SU-DHL-6 (cell line): ENCODE results near the gene CYB5R3.

Source experiments
- H2AFZ ChIP-seq: fragments of 200-600 bp; sonication (generic); 2 replicates; pipeline ENCODE4 v1.6.1; 2014; ENCODE audit warnings: low read depth, mild to moderate bottlenecking, moderate library complexity, mixed read lengths, antibody characterized with exemption, low read length; ENCODE audit not compliant: severe bottlenecking
- H3F3A ChIP-seq: fragments of 200-600 bp; shearing (Covaris generic); 2 replicates; pipeline ENCODE4 v1.6.0; 2016; ENCODE audit warnings: antibody characterized with exemption, mild to moderate bottlenecking; ENCODE audit not compliant: insufficient read depth
- H3K27ac ChIP-seq: fragments of 200-600 bp; sonication (generic); 2 replicates; pipeline ENCODE4 v1.5.1; 2016; ENCODE audit warnings: low read depth, mild to moderate bottlenecking, low read length, moderate library complexity, mixed read lengths
- H3K27me3 ChIP-seq: fragments of 200-600 bp; sonication (generic), shearing (Covaris generic); 2 replicates; pipeline ENCODE4 v1.6.0; 2014; ENCODE audit warnings: mild to moderate bottlenecking, low read length
- H3K36me3 ChIP-seq: fragments of 200-600 bp; sonication (generic); 2 replicates; pipeline ENCODE4 v1.6.1; 2014; ENCODE audit warnings: mild to moderate bottlenecking, low read length, mixed read lengths
- H3K4me2 ChIP-seq: fragments of 300-600, 200-600 bp; shearing (Covaris generic), sonication (generic); 2 replicates; pipeline ENCODE4 v1.6.0; 2014; ENCODE audit warnings: low read length, low read depth, mild to moderate bottlenecking; ENCODE audit not compliant: poor library complexity, severe bottlenecking
- H3K4me3 ChIP-seq: fragments of 200-600 bp; sonication (generic); 2 replicates; pipeline ENCODE4 v1.5.1; 2014; ENCODE audit warnings: antibody characterized with exemption, low read length, mild to moderate bottlenecking, mixed read lengths; ENCODE audit not compliant: insufficient read depth, poor library complexity, severe bottlenecking
- H3K79me2 ChIP-seq: fragments of 200-600 bp; sonication (generic); 2 replicates; pipeline ENCODE4 v1.6.1; 2014; ENCODE audit warnings: mild to moderate bottlenecking, low read length, moderate library complexity; ENCODE audit not compliant: insufficient read depth
- H3K9ac ChIP-seq: fragments of 200-600 bp; sonication (generic); 2 replicates; pipeline ENCODE4 v1.7.0; 2014; ENCODE audit warnings: mild to moderate bottlenecking, low read length
- H3K9me2 ChIP-seq: fragments of 200-600 bp; sonication (generic); replicated peaks from 2 replicates; pipeline ENCODE4 v1.6.1; 2014; ENCODE audit warnings: low read length; ENCODE audit not compliant: insufficient read depth
- H3K9me3 ChIP-seq: fragments of 200-600 bp; sonication (generic); 2 replicates; pipeline ENCODE4 v1.6.1; 2014; ENCODE audit warnings: low read length, mixed read lengths; ENCODE audit not compliant: insufficient read depth
- H4K20me1 ChIP-seq: fragments of 200-600 bp; sonication (generic); 2 replicates; pipeline ENCODE4 v1.6.1; 2014; ENCODE audit warnings: low read depth, mild to moderate bottlenecking, antibody characterized with exemption, low read length, moderate library complexity, mixed read lengths
- EZH2phosphoT487 ChIP-seq: fragments of 200-600 bp; sonication (generic), shearing (Covaris generic); conservative IDR thresholded peaks from 2 replicates; pipeline ENCODE4 v1.6.1; 2018; ENCODE audit warnings: mild to moderate bottlenecking, antibody characterized with exemption, low read length, moderate library complexity, mixed read lengths
- TF ChIP-seq, protein P1 (sequence below): fragments of 200-600 bp; sonication (generic); IDR thresholded peaks from one replicate; pipeline ENCODE4 v1.5.1; 2017; ENCODE audit warnings: antibody characterized with exemption, mild to moderate bottlenecking, low read length, moderate library complexity; ENCODE audit not compliant: insufficient read depth, poor library complexity, severe bottlenecking

CYB5R3 gene

DNA sequence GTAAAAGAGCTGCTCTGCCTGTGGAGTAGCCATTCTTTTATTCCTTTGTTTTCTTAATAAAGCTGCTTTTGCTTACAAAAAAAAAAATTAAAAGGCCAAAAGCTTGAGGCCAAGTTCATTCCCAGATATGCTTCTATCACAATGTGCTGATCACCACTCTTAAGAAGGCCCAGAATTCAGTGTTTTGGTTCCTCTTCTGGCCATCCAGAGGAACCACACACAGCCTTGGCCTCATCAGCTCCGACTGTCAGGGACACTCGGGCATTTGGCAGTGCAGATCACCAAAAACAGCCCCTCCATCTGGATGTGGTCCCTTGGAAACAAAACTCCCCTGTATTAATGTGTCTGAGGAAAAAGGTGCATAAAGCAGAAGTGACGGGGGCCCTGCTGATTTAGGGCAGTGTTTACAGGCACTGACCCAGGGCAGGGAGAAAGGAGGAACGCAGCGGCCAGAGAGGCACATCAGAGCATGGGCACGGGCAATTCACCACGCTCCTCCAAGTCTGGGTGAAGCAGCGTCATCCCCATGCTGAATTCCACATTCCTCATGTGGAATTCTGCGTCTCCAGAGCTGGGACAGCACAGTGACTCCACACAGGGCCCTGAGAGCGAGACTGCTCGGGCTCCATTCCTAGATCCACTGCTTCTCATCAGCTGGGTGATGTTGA is 52.2 kb downstream of the CYB5R3 start:
- Histone ChIP-seq H2AFZ (no peak overlapping the region), H3K36me3 (peaks cover 19% of the 10 kb centered on the region; the same call in 1 of the 2 replicates), H4K20me1 (no peaks in the 10 kb centered on the region)

DNA sequence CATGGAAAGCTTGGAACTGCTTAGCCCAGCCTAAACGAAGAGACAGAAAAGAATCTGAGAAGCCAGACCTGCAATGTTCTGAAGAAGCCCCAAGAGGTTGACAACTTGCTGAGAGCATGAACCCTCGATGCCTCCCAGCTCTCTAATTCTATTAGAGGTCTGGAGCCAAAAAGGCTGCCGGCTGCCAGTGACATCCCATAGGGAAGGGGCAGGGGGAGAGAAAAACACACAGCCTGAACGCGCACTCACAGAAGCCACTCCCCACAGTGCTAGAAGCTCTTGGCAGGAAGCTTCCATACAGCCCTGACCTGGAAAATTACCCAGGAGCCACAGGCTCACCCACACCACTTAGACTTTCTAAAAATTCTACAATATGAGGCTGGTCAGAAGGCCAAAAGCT is 52.9 kb downstream of the CYB5R3 start:
- no peak overlapping the region for H3K4me2 ChIP-seq
- H3K79me2 ChIP-seq, result 0 out of 2 replicates have a peak, but pooled peaks cover 10% of the 10 kb centered on the region
- no peaks in the 10 kb centered on the region for H4K20me1 ChIP-seq
- no peaks in the 10 kb centered on the region for H3K9me2 ChIP-seq
- H2AFZ ChIP-seq, result no peak overlapping the region
- H3K27ac ChIP-seq, result no peak overlapping the region
- H3K9ac ChIP-seq, result no peak overlapping the region
- TF ChIP-seq, protein P1, sequence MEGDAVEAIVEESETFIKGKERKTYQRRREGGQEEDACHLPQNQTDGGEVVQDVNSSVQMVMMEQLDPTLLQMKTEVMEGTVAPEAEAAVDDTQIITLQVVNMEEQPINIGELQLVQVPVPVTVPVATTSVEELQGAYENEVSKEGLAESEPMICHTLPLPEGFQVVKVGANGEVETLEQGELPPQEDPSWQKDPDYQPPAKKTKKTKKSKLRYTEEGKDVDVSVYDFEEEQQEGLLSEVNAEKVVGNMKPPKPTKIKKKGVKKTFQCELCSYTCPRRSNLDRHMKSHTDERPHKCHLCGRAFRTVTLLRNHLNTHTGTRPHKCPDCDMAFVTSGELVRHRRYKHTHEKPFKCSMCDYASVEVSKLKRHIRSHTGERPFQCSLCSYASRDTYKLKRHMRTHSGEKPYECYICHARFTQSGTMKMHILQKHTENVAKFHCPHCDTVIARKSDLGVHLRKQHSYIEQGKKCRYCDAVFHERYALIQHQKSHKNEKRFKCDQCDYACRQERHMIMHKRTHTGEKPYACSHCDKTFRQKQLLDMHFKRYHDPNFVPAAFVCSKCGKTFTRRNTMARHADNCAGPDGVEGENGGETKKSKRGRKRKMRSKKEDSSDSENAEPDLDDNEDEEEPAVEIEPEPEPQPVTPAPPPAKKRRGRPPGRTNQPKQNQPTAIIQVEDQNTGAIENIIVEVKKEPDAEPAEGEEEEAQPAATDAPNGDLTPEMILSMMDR, result no peak
- no peaks in the 10 kb centered on the region for H3K9me3 ChIP-seq
- no peaks in the 10 kb centered on the region for H3K27me3 ChIP-seq
- H3F3A ChIP-seq, result 0 out of 2 replicates have a peak, but pooled peaks cover 2% of the 10 kb centered on the region
- H3K4me3 ChIP-seq, result no peak overlapping the region
- peaks cover 17% of the 10 kb centered on the region for H3K36me3 ChIP-seq

More for the DNA sequence above, 52.2 kb downstream of the CYB5R3 start:
- Histone ChIP-seq H3F3A (no peaks in the 10 kb centered on the region), H3K27me3 (no peaks in the 10 kb centered on the region), H3K9me3 (no peaks in the 10 kb centered on the region), H3K4me3 (no peak overlapping the region), H3K9me2 (no peaks in the 10 kb centered on the region), H3K9ac (no peak overlapping the region), H3K4me2 (no peak overlapping the region), H3K79me2 (peaks cover 14% of the 10 kb centered on the region; the same call in 1 of the 2 replicates), H3K27ac (no peak overlapping the region)
- TF ChIP-seq, protein P1, result no peak
- TF ChIP-seq EZH2phosphoT487, result no peak

DNA sequence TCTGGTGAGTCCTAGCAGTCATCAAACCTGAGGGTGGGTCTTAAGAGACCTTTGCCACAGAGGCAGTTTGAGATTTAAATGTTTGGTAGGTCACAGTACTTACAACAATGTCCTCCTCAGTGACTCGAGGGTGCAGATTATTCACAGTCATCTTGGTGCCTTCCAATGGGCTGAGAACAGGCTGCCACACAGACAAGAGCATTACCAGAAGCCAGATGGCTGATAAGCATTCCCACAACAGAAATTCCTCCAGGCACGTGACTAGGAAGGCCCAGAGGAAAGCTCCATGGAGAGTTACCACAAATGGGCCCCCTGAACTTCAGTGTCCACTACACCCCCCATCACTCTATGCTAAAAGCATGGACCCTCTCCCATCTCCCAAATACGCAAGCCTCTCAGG is 53.8 kb downstream of the CYB5R3 start:
- H3K79me2 ChIP-seq, result 0 out of 2 replicates have a peak, but pooled peaks cover 6% of the 10 kb centered on the region
- 0 out of 2 replicates have a peak, but pooled peaks cover 5% of the 10 kb centered on the region for H3F3A ChIP-seq
- no peak overlapping the region for H2AFZ ChIP-seq
- no peak overlapping the region for H3K4me3 ChIP-seq
- H3K36me3 ChIP-seq, result peaks cover 21% of the 10 kb centered on the region
- H3K27ac ChIP-seq, result no peak overlapping the region
- no peaks in the 10 kb centered on the region for H3K9me3 ChIP-seq
- no peak overlapping the region for H3K4me2 ChIP-seq
- TF ChIP-seq, protein P1, result no peak
- no peak for TF ChIP-seq EZH2phosphoT487
- H3K9ac ChIP-seq, result no peak overlapping the region
- no peaks in the 10 kb centered on the region for H4K20me1 ChIP-seq
- no peaks in the 10 kb centered on the region for H3K27me3 ChIP-seq
- H3K9me2 ChIP-seq, result no peaks in the 10 kb centered on the region
